PC-9 (cell line): ENCODE data around the gene DLG2. TPM values are rescaled to one million over a fixed set of nuclear protein-coding genes. Genes with fewer than 3 reads are reported as not detected.

Experiments used
- BruUV-seq: library from RNA; stranded (reverse); fragments of 400-500 nt; replicated peaks from 2 replicates; lab custom pipeline; 2021; lab: Mats Ljungman, UMichigan
- CTCF ChIA-PET: fragments of 300-600 bp; sonication (Branson Sonifier 250); formaldehyde crosslinking; loops from one replicate; lab custom pipeline; 2022; ENCODE audit warnings: antibody characterized with exemption; lab: Charles Lee
- POLR2A ChIA-PET: fragments of 300-600 bp; sonication (Branson Sonifier 250); formaldehyde crosslinking; loops from one replicate; lab custom pipeline; 2022; ENCODE audit warnings: antibody characterized with exemption; ENCODE audit not compliant: unreplicated experiment; lab: Charles Lee
- DNase-seq, 2 experiments: peaks; one replicate each; pipeline versions ENCODE4 v3.0.0 to v3.0.0-alpha.2; 2015 to 2022; ENCODE audit warnings: mixed read lengths in 1 of 2
- H2AFZ ChIP-seq: fragments of 200-600 bp; sonication (generic); 2 replicates; pipeline ENCODE4 v1.8.1; 2017; ENCODE audit warnings: antibody characterized with exemption
- H3F3A ChIP-seq: fragments of 200-600 bp; sonication (generic); 2 replicates; pipeline ENCODE4 v1.8.1; 2017; ENCODE audit warnings: antibody characterized with exemption, mild to moderate bottlenecking, low read depth; ENCODE audit not compliant: insufficient read depth
- H3K27ac ChIP-seq: fragments of 200-600 bp; sonication (generic); 2 replicates; pipeline ENCODE4 v1.6.1; 2016; ENCODE audit warnings: mixed run types
- H3K27me3 ChIP-seq: fragments of 200-600 bp; sonication (generic); 2 replicates; pipeline ENCODE4 v1.6.1; 2016; ENCODE audit warnings: low read depth, mixed run types; ENCODE audit not compliant: insufficient read depth
- H3K36me3 ChIP-seq: fragments of 200-600 bp; sonication (generic); 2 replicates; pipeline ENCODE4 v1.6.1; 2016; ENCODE audit warnings: low read depth, mixed run types
- H3K4me1 ChIP-seq: fragments of 200-600 bp; sonication (generic); replicated peaks from 2 replicates; pipeline ENCODE4 v1.6.1; 2016; ENCODE audit warnings: mixed run types; ENCODE audit not compliant: insufficient read depth
- H3K4me2 ChIP-seq: fragments of 200-600 bp; sonication (generic); 2 replicates; pipeline ENCODE4 v1.6.1; 2017; ENCODE audit warnings: mixed run types
- H3K4me3 ChIP-seq: fragments of 200-600 bp; sonication (generic); 2 replicates; pipeline ENCODE4 v1.6.1; 2016; ENCODE audit warnings: mixed run types
- H3K79me2 ChIP-seq: fragments of 200-600 bp; sonication (generic); 2 replicates; pipeline ENCODE4 v1.6.1; 2017; ENCODE audit warnings: low read depth, mixed run types
- H3K9me2 ChIP-seq: fragments of 200-600 bp; sonication (generic); 2 replicates; pipeline ENCODE4 v1.8.1; 2017; ENCODE audit warnings: mild to moderate bottlenecking; ENCODE audit not compliant: insufficient read depth
- H3K9me3 ChIP-seq: fragments of 200-600 bp; sonication (generic); 2 replicates; pipeline ENCODE4 v1.8.1; 2016; ENCODE audit warnings: low read depth; ENCODE audit not compliant: insufficient read depth
- H4K20me1 ChIP-seq: fragments of 200-600 bp; sonication (generic); 2 replicates; pipeline ENCODE4 v1.8.1; 2017; ENCODE audit not compliant: insufficient read depth
- CTCF ChIP-seq: fragments of 200-600 bp; sonication (generic); conservative IDR thresholded peaks from 2 replicates; pipeline ENCODE4 v1.6.1; 2017; ENCODE audit warnings: mixed run types, antibody characterized with exemption, mild to moderate bottlenecking, moderate library complexity
- EZH2 ChIP-seq: fragments of 200-600 bp; sonication (generic); IDR thresholded peaks from 2 replicates; pipeline ENCODE4 v1.8.0; 2017; ENCODE audit warnings: antibody characterized with exemption, low read depth
- intact Hi-C: fragments of 100-400 bp; cut with micrococcal nuclease; formaldehyde crosslinking; loops from one replicate; pipeline ENCODE4 v1.10.0; 2022; ENCODE audit not compliant: unreplicated experiment
- total RNA-seq: library from RNA; stranded (reverse); gene quantifications from 2 replicates; pipeline ENCODE4 v1.2.3, GENCODE V29; 2021

DLG2 gene
- total RNA-seq, 1 experiment from 2014 or later = 6.4 TPM

- CTCF ChIA-PET = no interaction called here
- H3K4me3 ChIP-seq = no peak overlapping the region
- no TSS peak for BruUV-seq
- no peak overlapping the region for H3K4me2 ChIP-seq
- DNase-seq = no peak
- no peaks in the 10 kb centered on the region for H3K27me3 ChIP-seq
- H3K27ac ChIP-seq = no peak overlapping the region
- no peak overlapping the region for H2AFZ ChIP-seq
- no peak for TF ChIP-seq CTCF
- TF ChIP-seq EZH2 = no peak
- no peaks in the 10 kb centered on the region for H3K79me2 ChIP-seq
- H4K20me1 ChIP-seq = no peaks in the 10 kb centered on the region
- no peaks in the 10 kb centered on the region for H3K4me1 ChIP-seq
- intact Hi-C loops = no loop called here
- no peaks in the 10 kb centered on the region for H3K9me2 ChIP-seq
- no peaks in the 10 kb centered on the region for H3K36me3 ChIP-seq
- H3F3A ChIP-seq = no peaks in the 10 kb centered on the region
- H3K9me3 ChIP-seq = no peaks in the 10 kb centered on the region
- POLR2A ChIA-PET = no interaction called here
Observed at GRCh38 chr11:84230402-84230801, 1396.7 kb downstream of the DLG2 start.

- no peak for DNase-seq
- no peaks in the 10 kb centered on the region for H3K27me3 ChIP-seq
- H3K4me2 ChIP-seq = no peak overlapping the region
- ChIA-PET CTCF (no interaction called here), POLR2A (no interaction called here)
- intact Hi-C loops = no loop called here
- H4K20me1 ChIP-seq = no peaks in the 10 kb centered on the region
- no peak for TF ChIP-seq CTCF
- no peaks in the 10 kb centered on the region for H3K9me2 ChIP-seq
- no peak overlapping the region for H3K27ac ChIP-seq
- H3F3A ChIP-seq = no peaks in the 10 kb centered on the region
- H3K79me2 ChIP-seq = no peaks in the 10 kb centered on the region
- no peaks in the 10 kb centered on the region for H3K4me1 ChIP-seq
- H2AFZ ChIP-seq = no peak overlapping the region
- no peak overlapping the region for H3K4me3 ChIP-seq
- H3K9me3 ChIP-seq = no peaks in the 10 kb centered on the region
- no peaks in the 10 kb centered on the region for H3K36me3 ChIP-seq
- BruUV-seq = no TSS peak
Observed at GRCh38 chr11:84227970-84228665, 1399.0 kb downstream of the DLG2 start.

- Histone ChIP-seq H3K36me3 (no peaks in the 10 kb centered on the region), H3K4me2 (no peak overlapping the region), H4K20me1 (no peaks in the 10 kb centered on the region), H3K27me3 (no peaks in the 10 kb centered on the region), H3K9me3 (no peaks in the 10 kb centered on the region), H3K79me2 (no peaks in the 10 kb centered on the region), H3F3A (no peaks in the 10 kb centered on the region), H3K9me2 (no peaks in the 10 kb centered on the region; the same call in 1 of the 2 replicates), H3K4me1 (no peaks in the 10 kb centered on the region), H2AFZ (no peak overlapping the region), H3K27ac (no peak overlapping the region), H3K4me3 (no peak overlapping the region)
- CTCF ChIA-PET = no interaction called here
- POLR2A ChIA-PET = no interaction called here
- no peak for DNase-seq
- no TSS peak for BruUV-seq
- TF ChIP-seq EZH2 (no peak), CTCF (no peak)
- intact Hi-C loops = no loop called here
Observed at GRCh38 chr11:84224042-84224441, 1403.1 kb downstream of the DLG2 start.
